SH-SY5Y (cell line): ENCODE measurements around the gene TXLNA.

Experiments
- GATA2 ChIP-seq: IDR thresholded peaks from 2 replicates; pipeline ENCODE4 v1.6.1; 2011; ENCODE audit warnings: mild to moderate bottlenecking, low read depth, low read length
- GATA3 ChIP-seq: IDR thresholded peaks from 2 replicates; pipeline ENCODE4 v1.6.1; 2011; ENCODE audit warnings: low read depth, mild to moderate bottlenecking, low read length, moderate library complexity

- TF ChIP-seq GATA2: no peak
- no peak for TF ChIP-seq GATA3
These were observed 42.7 kb downstream of the TXLNA start, which contains the start of the genes EIF3I and TMEM234 for GRCh38 chr1:32221980-32222755.
